SK-N-SH (cell line): ENCODE data around the gene NACA2. TPM values are rescaled to one million over a fixed set of nuclear protein-coding genes. Genes with fewer than 3 reads are reported as not detected.

Source experiments
- CTCF ChIA-PET: fragments of 300-600, 350-600 bp; formaldehyde crosslinking; extraction: SDS; loops from one replicate; lab custom pipeline; 2021; lab: Yijun Ruan, JAX
- POLR2A ChIA-PET: fragments of 350-600 bp; sonication (Branson Sonifier 250); formaldehyde crosslinking; extraction: SDS; loops from one replicate; lab custom pipeline; 2020; ENCODE audit warnings: antibody characterized with exemption, inconsistent platforms; lab: Yijun Ruan, JAX
- DNase-seq: peaks from one replicate; pipeline ENCODE4 v3.0.0; 2012
- H2AFZ ChIP-seq: fragments of 200-600 bp; sonication (generic); 2 replicates; pipeline ENCODE4 v1.8.1; 2016; ENCODE audit warnings: antibody characterized with exemption, mild to moderate bottlenecking, low read depth
- H3F3A ChIP-seq: fragments of 200-600 bp; sonication (generic); replicated peaks from 2 replicates; pipeline ENCODE3; 2016; ENCODE audit warnings: antibody characterized with exemption, mild to moderate bottlenecking; ENCODE audit not compliant: insufficient read depth
- H3K27ac ChIP-seq, 2 experiments: fragments of 200-500 bp in 1 of 2; fragments of 200-600 bp in 1 of 2; sonication (Bioruptor generic) in 1 of 2; sonication (generic), shearing (Covaris generic) in 1 of 2; 2 replicates each; pipeline versions ENCODE4 v1.5.1 to v1.6.1; 2014 to 2016; ENCODE audit warnings: low read depth in 2 of 2, inconsistent platforms in 1 of 2, low read length in 1 of 2, mild to moderate bottlenecking in 1 of 2, mixed read lengths in 1 of 2
- H3K27me3 ChIP-seq: fragments of 200-600 bp; sonication (generic), shearing (Covaris generic); 2 replicates; pipeline ENCODE4 v1.6.1; 2016; ENCODE audit warnings: mixed run types; ENCODE audit not compliant: insufficient read depth
- H3K36me3 ChIP-seq, 2 experiments: fragments of 200-500 bp in 1 of 2; fragments of 200-600 bp in 1 of 2; sonication (Bioruptor generic) in 1 of 2; sonication (generic) in 1 of 2; replicated peaks in 1 of 2; 2 replicates each; pipeline versions ENCODE3 to v1.5.1; 2014 to 2016; ENCODE audit warnings: low read length in 1 of 2, mild to moderate bottlenecking in 1 of 2; ENCODE audit not compliant: insufficient read depth in 2 of 2, control insufficient read depth in 1 of 2
- H3K4me1 ChIP-seq, 2 experiments: fragments of 200-500 bp in 1 of 2; fragments of 200-600 bp in 1 of 2; sonication (Bioruptor generic) in 1 of 2; sonication (generic), shearing (Covaris generic) in 1 of 2; 2 replicates each; pipeline versions ENCODE4 v1.5.1 to v1.6.1; 2014 to 2016; ENCODE audit warnings: low read depth in 1 of 2, low read length in 1 of 2, mixed run types in 1 of 2; ENCODE audit not compliant: insufficient read depth in 2 of 2, control insufficient read depth in 1 of 2
- H3K4me2 ChIP-seq: fragments of 200-600 bp; sonication (generic), shearing (Covaris generic); 2 replicates; pipeline ENCODE4 v1.6.1; 2017; ENCODE audit warnings: mixed run types
- H3K4me3 ChIP-seq, 2 experiments: fragments of 200-500 bp in 1 of 2; fragments of 200-600 bp in 1 of 2; sonication (Bioruptor generic) in 1 of 2; sonication (generic), shearing (Covaris generic) in 1 of 2; 2 replicates each; pipeline versions ENCODE4 v1.5.1 to v1.8.1; 2014 to 2016; ENCODE audit warnings: low read depth in 2 of 2, inconsistent platforms in 1 of 2, low read length in 1 of 2, mild to moderate bottlenecking in 1 of 2, mixed read lengths in 1 of 2, moderate library complexity in 1 of 2
- H3K79me2 ChIP-seq: fragments of 200-600 bp; sonication (generic); 2 replicates; pipeline ENCODE4 v1.8.1; 2017; ENCODE audit warnings: mild to moderate bottlenecking; ENCODE audit not compliant: insufficient read depth
- H3K9ac ChIP-seq: fragments of 200-600 bp; sonication (generic); 2 replicates; pipeline ENCODE4 v1.6.1; 2017; ENCODE audit warnings: mixed run types
- H3K9me2 ChIP-seq: fragments of 200-600 bp; sonication (generic); 2 replicates; pipeline ENCODE4 v1.6.1; 2017; ENCODE audit warnings: mixed run types
- H3K9me3 ChIP-seq: fragments of 200-600 bp; sonication (generic); 2 replicates; pipeline ENCODE4 v1.6.1; 2017; ENCODE audit warnings: mixed run types, mild to moderate bottlenecking, moderate library complexity
- H4K20me1 ChIP-seq: fragments of 200-600 bp; sonication (generic); 2 replicates; pipeline ENCODE4 v1.6.1; 2017; ENCODE audit warnings: mild to moderate bottlenecking, mixed run types; ENCODE audit not compliant: insufficient read depth
- GABPA ChIP-seq: IDR thresholded peaks from 2 replicates; pipeline ENCODE4 v1.4.0; 2012; ENCODE audit warnings: low read depth, mild to moderate bottlenecking
- GATA2 ChIP-seq: sonication (generic); formaldehyde crosslinking; IDR thresholded peaks from 2 replicates; pipeline ENCODE4 v1.5.0; 2020; ENCODE audit warnings: mild to moderate bottlenecking, missing genetic modification reagents
- IRF3 ChIP-seq: fragments of 150-350 bp; IDR thresholded peaks from 2 replicates; pipeline ENCODE4 v1.6.1; 2016; ENCODE audit warnings: mild to moderate bottlenecking, low read depth, low read length
- JUND ChIP-seq: IDR thresholded peaks from 2 replicates; pipeline ENCODE4 v1.4.0; 2012
- MAX ChIP-seq: IDR thresholded peaks from 2 replicates; pipeline ENCODE4 v1.4.0; 2012; ENCODE audit warnings: low read depth
- MEF2A ChIP-seq: IDR thresholded peaks from 2 replicates; pipeline ENCODE4 v1.4.0; 2012; ENCODE audit warnings: low read depth, borderline replicate concordance
- MXI1 ChIP-seq: IDR thresholded peaks from 2 replicates; pipeline ENCODE4 v1.6.1; 2012; ENCODE audit warnings: mild to moderate bottlenecking, low read depth, low read length, improper control_type of control experiment
- NFIC ChIP-seq: IDR thresholded peaks from 2 replicates; pipeline ENCODE4 v1.4.0; 2012; ENCODE audit warnings: borderline replicate concordance
- NRF1 ChIP-seq: IDR thresholded peaks from 2 replicates; pipeline ENCODE4 v1.6.1; 2012; ENCODE audit warnings: low read depth, mild to moderate bottlenecking, low read length
- SIN3A ChIP-seq: IDR thresholded peaks from 2 replicates; pipeline ENCODE4 v1.6.1; 2012; ENCODE audit warnings: low read depth, mild to moderate bottlenecking, low read length, moderate library complexity, borderline replicate concordance
- SMC3 ChIP-seq: IDR thresholded peaks from 2 replicates; pipeline ENCODE4 v1.6.1; 2012; ENCODE audit warnings: low read depth, low read length, improper control_type of control experiment
- TAF1 ChIP-seq: IDR thresholded peaks from 2 replicates; pipeline ENCODE4 v1.6.1; 2012; ENCODE audit warnings: low read depth, mild to moderate bottlenecking, low read length, moderate library complexity, borderline replicate concordance
- TCF12 ChIP-seq: IDR thresholded peaks from 2 replicates; pipeline ENCODE4 v1.4.0; 2012
- YY1 ChIP-seq: IDR thresholded peaks from 2 replicates; pipeline ENCODE4 v1.4.0; 2012; ENCODE audit warnings: low read depth, mild to moderate bottlenecking
- ZBTB33 ChIP-seq: IDR thresholded peaks from 2 replicates; pipeline ENCODE4 v1.4.0; 2012; ENCODE audit warnings: low read depth, borderline replicate concordance
- WGBS: methylation state at CpG from one replicate; pipeline ENCODE4 v1.1.6; 2017; ENCODE audit warnings: low lambda C conversion rate; 5-methylcytosine and 5-hydroxymethylcytosine counted together
- polyA plus RNA-seq, 3 experiments: library from polyadenylated mRNA; depleted of rRNA; stranded (reverse); fragments of >200 nt; gene quantifications; 2 replicates each; pipeline ENCODE4 v1.2.3, GENCODE V29; 2012
- TF ChIP-seq, protein P1 (sequence below): fragments of 150-350 bp; IDR thresholded peaks from 2 replicates; pipeline ENCODE4 v1.6.1; 2017; ENCODE audit warnings: antibody characterized with exemption, low read length, low read depth, borderline replicate concordance

NACA2 gene
- polyA plus RNA-seq, 1 of the 3 experiments (the other 2 are of a cell fraction): not detected

GRCh38 chr17:61560071-61560470 lies 30.9 kb downstream of the NACA2 start:
- CTCF ChIA-PET: interaction anchor here (1.0 to 4.4 kb wide), 8 partner anchors 10 to 839 kb away, joined by 3 to 39 read pairs (median 4); partner anchors contain the start of gene NACA2

More at GRCh38 chr17:61560071-61560470, 30.9 kb downstream of the NACA2 start:
- no peak overlapping the region for H2AFZ ChIP-seq
- POLR2A ChIA-PET: no interaction called here
- TF ChIP-seq SMC3: no peak
- TF ChIP-seq, protein P1, sequence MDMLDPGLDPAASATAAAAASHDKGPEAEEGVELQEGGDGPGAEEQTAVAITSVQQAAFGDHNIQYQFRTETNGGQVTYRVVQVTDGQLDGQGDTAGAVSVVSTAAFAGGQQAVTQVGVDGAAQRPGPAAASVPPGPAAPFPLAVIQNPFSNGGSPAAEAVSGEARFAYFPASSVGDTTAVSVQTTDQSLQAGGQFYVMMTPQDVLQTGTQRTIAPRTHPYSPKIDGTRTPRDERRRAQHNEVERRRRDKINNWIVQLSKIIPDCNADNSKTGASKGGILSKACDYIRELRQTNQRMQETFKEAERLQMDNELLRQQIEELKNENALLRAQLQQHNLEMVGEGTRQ: no peak
- no peak for TF ChIP-seq MXI1
- TF ChIP-seq GATA2: no peak
- TF ChIP-seq TAF1: no peak
- TF ChIP-seq NRF1: no peak
- no peak for TF ChIP-seq ZBTB33
- TF ChIP-seq MAX: no peak
- no peak for TF ChIP-seq JUND
- TF ChIP-seq GABPA: no peak
- TF ChIP-seq SIN3A: no peak
- no peak for TF ChIP-seq MEF2A
- TF ChIP-seq IRF3: no peak
- TF ChIP-seq YY1: no peak
- TF ChIP-seq NFIC: no peak
- no peak for TF ChIP-seq TCF12
- H3K36me3 ChIP-seq: no peaks in the 10 kb centered on the region
- H3K27me3 ChIP-seq: no peaks in the 10 kb centered on the region
- no peak overlapping the region for H3K4me2 ChIP-seq
- H3K9ac ChIP-seq: no peak overlapping the region
- H3K79me2 ChIP-seq: no peaks in the 10 kb centered on the region
- 85% methylated on average over 6 of the region's 6 CpGs for WGBS
- no peaks in the 10 kb centered on the region for H3F3A ChIP-seq
- peaks cover 8 to 17% of the 10 kb centered on the region in 2 experiments; a peak in 3 of 4 replicates for H3K4me1 ChIP-seq
- no peak for DNase-seq
- H4K20me1 ChIP-seq: no peaks in the 10 kb centered on the region
- H3K4me3 ChIP-seq: no peak overlapping the region
- H3K9me3 ChIP-seq: no peaks in the 10 kb centered on the region
- H3K9me2 ChIP-seq: no peaks in the 10 kb centered on the region
- no peak overlapping the region for H3K27ac ChIP-seq
